Measurements from ENCODE around the gene ARAP2.

The ARAP2 gene

GRCh38 chr4:36264207-36264826 is 20.0 kb upstream of the ARAP2 start:
- no peak for DNase-seq

- DNase-seq, result no peak
These were observed 16.4 kb upstream of the ARAP2 start for GRCh38 chr4:36260731-36261130.

- DNase-seq, result no peak
These were observed 12.1 kb upstream of the ARAP2 start for GRCh38 chr4:36256398-36256891.

- peak; percentile 88 for DNase-seq
These were observed 11.3 kb upstream of the ARAP2 start for GRCh38 chr4:36255577-36255976.

GRCh38 chr4:36254371-36254770 is 10.1 kb upstream of the ARAP2 start:
- DNase-seq, result no peak

- DNase-seq, result no peak
These were observed 7.7 kb upstream of the ARAP2 start for GRCh38 chr4:36251983-36252382.

- no peak for DNase-seq
These were observed 5.3 kb upstream of the ARAP2 start for GRCh38 chr4:36249610-36250009.

GRCh38 chr4:36243355-36244256 is 708 bp downstream of the ARAP2 start:
- no peak for DNase-seq

GRCh38 chr4:36242629-36243354 is 1.5 kb downstream of the ARAP2 start:
- peak; percentile 7 for DNase-seq

GRCh38 chr4:36241771-36242170 is 2.5 kb downstream of the ARAP2 start:
- peak; percentile 61 for DNase-seq

GRCh38 chr4:36237366-36238313 is 6.7 kb downstream of the ARAP2 start:
- DNase-seq, result no peak

GRCh38 chr4:36236159-36236558 is 8.2 kb downstream of the ARAP2 start:
- DNase-seq, result no peak

GRCh38 chr4:36235306-36235705 is 9.0 kb downstream of the ARAP2 start:
- no peak for DNase-seq

GRCh38 chr4:36233567-36234266 is 10.6 kb downstream of the ARAP2 start:
- DNase-seq, result no peak

- no peak for DNase-seq
These were observed 13.8 kb downstream of the ARAP2 start for GRCh38 chr4:36230534-36230933.

- DNase-seq, result no peak
These were observed 16.4 kb downstream of the ARAP2 start for GRCh38 chr4:36227913-36228312.

GRCh38 chr4:36226430-36227227 is 17.7 kb downstream of the ARAP2 start:
- DNase-seq, result no peak

GRCh38 chr4:36224972-36225903 is 19.1 kb downstream of the ARAP2 start:
- DNase-seq, result no peak

GRCh38 chr4:36222702-36223101 is 21.6 kb downstream of the ARAP2 start:
- no peak for DNase-seq

GRCh38 chr4:36220776-36221175 is 23.5 kb downstream of the ARAP2 start:
- no peak for DNase-seq
